SH-SY5Y (cell line): Measurements from ENCODE around the gene C4BPB.

Experiments
- GATA2 ChIP-seq: IDR thresholded peaks from 2 replicates; pipeline ENCODE4 v1.6.1; 2011; ENCODE audit warnings: mild to moderate bottlenecking, low read depth, low read length
- GATA3 ChIP-seq: IDR thresholded peaks from 2 replicates; pipeline ENCODE4 v1.6.1; 2011; ENCODE audit warnings: low read depth, mild to moderate bottlenecking, low read length, moderate library complexity

DNA sequence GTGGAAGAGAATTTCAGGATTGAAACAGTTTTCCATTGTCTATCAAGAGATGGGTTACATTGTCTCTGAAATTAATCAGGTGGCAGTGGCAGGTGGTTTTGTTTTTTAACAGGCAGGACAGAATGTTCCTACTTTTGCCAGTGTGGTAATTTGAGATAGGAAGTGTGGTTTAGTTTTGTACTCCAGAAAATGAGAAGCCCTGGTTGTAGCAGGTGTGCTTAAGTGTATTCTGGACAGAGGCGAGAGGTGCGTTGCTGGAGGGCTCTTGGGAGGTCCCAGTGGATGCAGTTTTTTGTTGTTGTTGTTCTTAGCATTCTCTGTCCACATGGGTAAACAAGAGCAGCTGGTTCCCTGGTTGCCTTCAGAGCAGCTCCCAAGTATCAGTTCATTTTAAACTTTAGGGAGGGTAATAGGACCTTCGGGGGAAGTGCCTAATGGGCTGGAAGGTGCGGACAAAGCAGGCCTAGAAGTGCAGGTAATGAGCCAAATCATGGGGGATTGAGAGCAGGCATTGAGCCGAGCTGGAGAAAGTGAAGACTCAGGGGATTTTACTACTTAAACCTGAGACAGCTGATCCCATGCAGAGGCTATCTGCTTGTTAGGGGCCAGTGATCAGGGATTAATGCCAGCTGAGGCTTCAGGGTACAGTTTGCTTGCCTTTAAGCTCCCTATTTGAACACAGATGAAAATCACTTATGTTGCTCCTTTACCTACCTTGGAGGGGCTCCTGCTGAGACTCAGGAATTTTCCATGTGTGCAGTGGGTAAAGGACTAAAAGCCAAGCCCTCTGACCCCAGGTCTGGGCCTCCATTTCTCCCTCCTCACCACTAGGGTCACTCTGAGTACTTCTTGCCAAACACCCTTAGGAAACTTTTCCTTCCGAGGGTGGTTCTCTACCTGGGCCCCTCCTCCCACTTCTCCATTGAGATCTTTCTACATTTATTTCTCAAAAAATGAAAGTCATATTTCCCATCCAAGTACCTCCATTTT is 29.5 kb upstream of the C4BPB start:
- TF ChIP-seq GATA3 (no peak), GATA2 (no peak)
